GM19452 (cell line): Measurements from ENCODE around the gene CEP41.

Experiments
- ATAC-seq: cut with Tn5 transposase; IDR thresholded peaks from one replicate; pipeline ENCODE4 v1.9.1; 2021; ENCODE audit not compliant: unreplicated experiment

The CEP41 gene

GRCh38 chr7:130421684-130422083 lies 19.1 kb downstream of the CEP41 start:
- no peak for ATAC-seq

GRCh38 chr7:130420943-130421578 lies 19.8 kb downstream of the CEP41 start:
- ATAC-seq: no peak

- no peak for ATAC-seq
Measured at GRCh38 chr7:130419658-130420057, 21.2 kb downstream of the CEP41 start.

GRCh38 chr7:130418306-130418705 lies 22.5 kb downstream of the CEP41 start:
- ATAC-seq: no peak

- ATAC-seq: no peak
Measured at GRCh38 chr7:130417213-130417612, 23.6 kb downstream of the CEP41 start.

- ATAC-seq: no peak
Measured at GRCh38 chr7:130415006-130415405, 25.8 kb downstream of the CEP41 start.

- ATAC-seq: no peak
Measured at GRCh38 chr7:130413201-130413600, 27.6 kb downstream of the CEP41 start.

- ATAC-seq: no peak
Measured at GRCh38 chr7:130410868-130411541, 29.8 kb downstream of the CEP41 start.

- no peak for ATAC-seq
Measured at GRCh38 chr7:130409712-130410072, 31.1 kb downstream of the CEP41 start.

GRCh38 chr7:130409067-130409711 lies 31.6 kb downstream of the CEP41 start:
- no peak for ATAC-seq

GRCh38 chr7:130405003-130405402 lies 35.8 kb downstream of the CEP41 start:
- ATAC-seq: no peak

GRCh38 chr7:130401578-130401977 lies 39.2 kb downstream of the CEP41 start:
- ATAC-seq: no peak

GRCh38 chr7:130401101-130401500 lies 39.7 kb downstream of the CEP41 start:
- ATAC-seq: no peak

- ATAC-seq: no peak
Measured at GRCh38 chr7:130400120-130400572, 40.7 kb downstream of the CEP41 start.

- no peak for ATAC-seq
Measured at GRCh38 chr7:130398526-130399090, 42.2 kb downstream of the CEP41 start.

- no peak for ATAC-seq
Measured at GRCh38 chr7:130397758-130398073, 43.1 kb downstream of the CEP41 start.

GRCh38 chr7:130397051-130397757 lies 43.6 kb downstream of the CEP41 start:
- no peak for ATAC-seq

GRCh38 chr7:130396109-130396508 lies 44.7 kb downstream of the CEP41 start:
- ATAC-seq: no peak

- no peak for ATAC-seq
Measured at GRCh38 chr7:130395421-130395820, 45.4 kb downstream of the CEP41 start.

GRCh38 chr7:130394421-130395195 lies 46.2 kb downstream of the CEP41 start:
- ATAC-seq: no peak
